Measurements from ENCODE around the gene BSCL2. TPM values are rescaled to one million over a fixed set of nuclear protein-coding genes. Genes with fewer than 3 reads are reported as not detected.

The BSCL2 gene
- total and polyA plus RNA-seq, 2 donors (not counting 3 experiments of a cell fraction or from before 2014, with no cell fraction given): 31.1 to 94.8 TPM

DNA sequence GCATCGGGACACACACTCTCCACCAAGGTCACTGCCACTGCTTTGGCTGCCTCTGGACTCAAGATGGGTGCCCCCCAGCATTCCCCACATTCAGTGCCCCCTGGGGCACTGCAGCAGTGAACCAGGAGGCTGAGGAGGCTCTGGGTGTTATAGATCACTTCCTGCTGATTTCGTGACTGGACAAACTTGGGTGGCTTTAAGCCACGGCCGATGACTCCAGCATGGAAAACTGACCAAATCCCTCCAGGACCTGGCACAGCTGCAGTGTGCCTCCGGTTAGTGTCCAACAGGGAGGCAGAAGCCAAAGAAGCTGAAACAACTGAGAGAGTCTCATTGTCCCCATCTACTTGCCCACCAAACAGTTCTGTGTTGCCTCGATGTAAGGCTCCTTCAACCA, 59.6 kb downstream of the BSCL2 start:
- H3K9ac ChIP-seq (replicated peaks; ENCODE audit: extremely low read depth, insufficient read depth, low read length): no peak overlapping the region
- DNase-seq (ENCODE audit: low read depth, low spot score) (no peak), FAIRE-seq (no peak)
- intact Hi-C loops (cut with micrococcal nuclease) (no loop called here), dilution Hi-C loops (cut with MboI; ENCODE audit: extremely low pct_ligation_motif_present, low sequenced_read_pairs) (no loop called here)
- CTCF ChIA-PET: interaction anchor here (0.8 kb wide), 1 partner anchor 223 kb away, joined by 3 read pairs; no protein-coding TSS in a partner anchor
- no peaks in the 10 kb centered on the region for H3K9me1 ChIP-seq (replicated peaks; ENCODE audit: control insufficient read depth, extremely low read depth, insufficient read depth, low read length)
- peaks cover 49% of the 10 kb centered on the region for H3K79me2 ChIP-seq (ENCODE audit: control insufficient read depth, insufficient read depth, low read length)
- TF ChIP-seq, protein P1, sequence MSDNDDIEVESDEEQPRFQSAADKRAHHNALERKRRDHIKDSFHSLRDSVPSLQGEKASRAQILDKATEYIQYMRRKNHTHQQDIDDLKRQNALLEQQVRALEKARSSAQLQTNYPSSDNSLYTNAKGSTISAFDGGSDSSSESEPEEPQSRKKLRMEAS (IDR thresholded peaks at IDR 0.05; ENCODE audit: insufficient read depth, insufficient read length): no peak
- TF ChIP-seq POLR2A (IDR thresholded peaks at IDR 0.05; ENCODE audit: low read depth, low read length) (no peak), JUN (IDR thresholded peaks at IDR 0.05; ENCODE audit: borderline replicate concordance, insufficient read depth, insufficient read length, low read depth) (no peak), GATA2 (IDR thresholded peaks at IDR 0.05; ENCODE audit: insufficient read depth, insufficient read length, low read depth, low read length) (no peak), MYC (IDR thresholded peaks at IDR 0.05; ENCODE audit: low read depth, low read length) (no peak), POLR2AphosphoS5 (IDR thresholded peaks at IDR 0.05; ENCODE audit: insufficient read depth, low read depth, low read length) (no peak), FOS (IDR thresholded peaks at IDR 0.05; ENCODE audit: borderline replicate concordance, insufficient read depth, low read length) (no peak), EZH2 (IDR thresholded peaks at IDR 0.05; ENCODE audit: borderline replicate concordance, low read depth, low read length, severe bottlenecking) (no peak)
- TF ChIP-seq, protein P2, sequence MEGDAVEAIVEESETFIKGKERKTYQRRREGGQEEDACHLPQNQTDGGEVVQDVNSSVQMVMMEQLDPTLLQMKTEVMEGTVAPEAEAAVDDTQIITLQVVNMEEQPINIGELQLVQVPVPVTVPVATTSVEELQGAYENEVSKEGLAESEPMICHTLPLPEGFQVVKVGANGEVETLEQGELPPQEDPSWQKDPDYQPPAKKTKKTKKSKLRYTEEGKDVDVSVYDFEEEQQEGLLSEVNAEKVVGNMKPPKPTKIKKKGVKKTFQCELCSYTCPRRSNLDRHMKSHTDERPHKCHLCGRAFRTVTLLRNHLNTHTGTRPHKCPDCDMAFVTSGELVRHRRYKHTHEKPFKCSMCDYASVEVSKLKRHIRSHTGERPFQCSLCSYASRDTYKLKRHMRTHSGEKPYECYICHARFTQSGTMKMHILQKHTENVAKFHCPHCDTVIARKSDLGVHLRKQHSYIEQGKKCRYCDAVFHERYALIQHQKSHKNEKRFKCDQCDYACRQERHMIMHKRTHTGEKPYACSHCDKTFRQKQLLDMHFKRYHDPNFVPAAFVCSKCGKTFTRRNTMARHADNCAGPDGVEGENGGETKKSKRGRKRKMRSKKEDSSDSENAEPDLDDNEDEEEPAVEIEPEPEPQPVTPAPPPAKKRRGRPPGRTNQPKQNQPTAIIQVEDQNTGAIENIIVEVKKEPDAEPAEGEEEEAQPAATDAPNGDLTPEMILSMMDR (IDR thresholded peaks at IDR 0.05; ENCODE audit: extremely low read depth in 1 of 2, insufficient read depth in 1 of 2, low read depth in 1 of 2, low read length in 2 of 2): no peak
- no peak overlapping the region for H3K4me2 ChIP-seq (ENCODE audit: insufficient read depth, low read length)
- BruUV-seq (replicated peaks): no TSS peak
- no peaks in the 10 kb centered on the region for H3K9me3 ChIP-seq (replicated peaks; ENCODE audit: control insufficient read depth, insufficient read depth, low read length)
- H3K4me3 ChIP-seq (replicated peaks in 1 of 3; ENCODE audit: insufficient read depth in 1 of 3, low read depth in 1 of 3, low read length in 3 of 3): no peak overlapping the region
- peaks cover 15 to 25% of the 10 kb centered on the region in 2 experiments for H3K36me3 ChIP-seq (ENCODE audit: control insufficient read depth in 2 of 2, extremely low read depth in 1 of 2, insufficient read depth in 2 of 2, low read length in 2 of 2)
- POLR2A ChIA-PET: interaction anchor here (2.5 kb wide), 1 partner anchor 18 kb away, joined by 13 read pairs; the partner anchor contains the start of genes C11orf98 and CSKMT
- H4K20me1 ChIP-seq (replicated peaks; ENCODE audit: control insufficient read depth, extremely low read depth, insufficient read depth, low read length): no peaks in the 10 kb centered on the region
- no peak overlapping the region for H3K27ac ChIP-seq (ENCODE audit: insufficient read depth, low read depth, low read length)
- no peak overlapping the region for H2AFZ ChIP-seq (ENCODE audit: low read depth, low read length)
- H3K4me1 ChIP-seq (ENCODE audit: control insufficient read depth, extremely low read depth, insufficient read depth, low read length): peaks cover 13% of the 10 kb centered on the region
- H3K27me3 ChIP-seq (ENCODE audit: control insufficient read depth in 2 of 2, insufficient read depth in 2 of 2, low read length in 2 of 2): no peaks in the 10 kb centered on the region

Measured in endothelial cell of umbilical vein (primary cell).